BLaER1 treated with 17β-estradiol and CSF1 and Interleukin-3, amounts not matched to agents 10 nM and 100 nM (cell line): ENCODE results near the gene CCDC120.

Experiments used
- H3K27ac ChIP-seq, 11 experiments: shearing (Covaris generic); formaldehyde crosslinking; 2 replicates each; pipeline ENCODE4 v1.8.1; 2022
- H3K27me3 ChIP-seq, 11 experiments: shearing (Covaris generic); formaldehyde crosslinking; 2 replicates each; pipeline ENCODE4 v1.8.1; 2022
- H3K36me3 ChIP-seq, 11 experiments: shearing (Covaris generic); formaldehyde crosslinking; 2 replicates each; pipeline ENCODE4 v1.8.1; 2022
- H3K4me1 ChIP-seq, 10 experiments: shearing (Covaris generic); formaldehyde crosslinking; 2 replicates each; pipeline ENCODE4 v1.8.1; 2022
- H3K4me2 ChIP-seq, 11 experiments: shearing (Covaris generic); formaldehyde crosslinking; 2 replicates each; pipeline ENCODE4 v1.8.1; 2022
- H3K4me3 ChIP-seq, 10 experiments: shearing (Covaris generic); formaldehyde crosslinking; 2 replicates each; pipeline ENCODE4 v1.8.1; 2022
- H3K9ac ChIP-seq, 11 experiments: shearing (Covaris generic); formaldehyde crosslinking; 2 replicates each; pipeline ENCODE4 v1.8.1; 2022
- H3K9me3 ChIP-seq, 11 experiments: shearing (Covaris generic); formaldehyde crosslinking; replicated peaks in 1 of 11; 2 replicates each; pipeline ENCODE4 v1.8.1; 2022
- H4K20me1 ChIP-seq, 11 experiments: shearing (Covaris generic); formaldehyde crosslinking; 2 replicates each; pipeline ENCODE4 v1.8.1; 2022
- Cebpa-rat ChIP-seq, 11 experiments: shearing (Covaris generic); IDR thresholded peaks; 2 replicates each; pipeline ENCODE4 v1.8.1; 2022

The CCDC120 gene

GRCh38 chrX:49100704-49101628, 42.2 kb downstream of the CCDC120 start:
- Histone ChIP-seq H4K20me1 (no peaks in the 10 kb centered on the region; a peak in 2 of 22 replicates), H3K36me3 (peaks cover 0 to 8% (median 0%) of the 10 kb centered on the region in 11 experiments; a peak in 2 of 22 replicates), H3K27ac (peak overlapping the region in 10 of 11 experiments; percentile 3 to 81 (median 75); a peak in 19 of 22 replicates), H3K4me1 (peaks cover 0 to 14% (median 4%) of the 10 kb centered on the region in 10 experiments; a peak in 11 of 20 replicates), H3K4me2 (peak overlapping the region; percentile 72 to 83 (median 78)), H3K27me3 (peaks cover 0 to 27% (median 11%) of the 10 kb centered on the region in 11 experiments; a peak in 11 of 22 replicates), H3K9ac (peak overlapping the region; percentile 57 to 82 (median 76); a peak in 21 of 22 replicates), H3K4me3 (peak overlapping the region; percentile 51 to 75 (median 64)), H3K9me3 (peaks cover 0 to 5% (median 0%) of the 10 kb centered on the region in 11 experiments; a peak in 2 of 22 replicates)
- TF ChIP-seq Cebpa-rat (IDR thresholded peaks at IDR 0.05) = no peak

- Histone ChIP-seq H3K4me1 (peaks cover 0 to 14% (median 4%) of the 10 kb centered on the region in 10 experiments; a peak in 11 of 20 replicates), H3K4me3 (peak overlapping the region; percentile 51 to 75 (median 64)), H3K9me3 (peaks cover 0 to 5% (median 0%) of the 10 kb centered on the region in 11 experiments; a peak in 2 of 22 replicates), H4K20me1 (no peaks in the 10 kb centered on the region; a peak in 3 of 22 replicates), H3K4me2 (peak overlapping the region; percentile 72 to 83 (median 78)), H3K9ac (peak overlapping the region; percentile 57 to 80 (median 75); a peak in 21 of 22 replicates), H3K36me3 (peaks cover 0 to 14% (median 0%) of the 10 kb centered on the region in 11 experiments; a peak in 2 of 22 replicates), H3K27ac (peak overlapping the region in 8 of 11 experiments; percentile 57 to 77 (median 70); a peak in 16 of 22 replicates), H3K27me3 (peaks cover 0 to 27% (median 10%) of the 10 kb centered on the region in 11 experiments; a peak in 8 of 22 replicates)
- TF ChIP-seq Cebpa-rat (IDR thresholded peaks at IDR 0.05) = no peak
Measured at GRCh38 chrX:49101629-49101984, 42.8 kb downstream of the CCDC120 start.

- Histone ChIP-seq H3K9ac (peak overlapping the region in 1 of 11 experiments; percentile 79; a peak in 3 of 22 replicates), H3K4me3 (no peak overlapping the region; a peak in 1 of 20 replicates), H4K20me1 (no peaks in the 10 kb centered on the region; a peak in 3 of 22 replicates), H3K9me3 (peaks cover 0 to 5% (median 0%) of the 10 kb centered on the region in 11 experiments; a peak in 2 of 22 replicates), H3K4me1 (peaks cover 0 to 14% (median 4%) of the 10 kb centered on the region in 10 experiments; a peak in 11 of 20 replicates), H3K36me3 (peaks cover 0 to 14% (median 0%) of the 10 kb centered on the region in 11 experiments; a peak in 2 of 22 replicates), H3K27me3 (peaks cover 0 to 28% (median 7%) of the 10 kb centered on the region in 11 experiments; a peak in 7 of 22 replicates), H3K4me2 (0 out of 22 replicates have a peak overlapping the region, but pooled peaks of 6 of the 11 experiments have one; percentile 72 to 83 (median 78)), H3K27ac (no peak overlapping the region)
- no peak for TF ChIP-seq Cebpa-rat (IDR thresholded peaks at IDR 0.05)
Measured at GRCh38 chrX:49102190-49102589, 43.4 kb downstream of the CCDC120 start.

- no peak overlapping the region for H3K4me3 ChIP-seq
- H3K27ac ChIP-seq = no peak overlapping the region
- H3K4me1 ChIP-seq = peaks cover 0 to 14% (median 4%) of the 10 kb centered on the region in 10 experiments; a peak in 11 of 20 replicates
- no peak overlapping the region for H3K9ac ChIP-seq
- H4K20me1 ChIP-seq = no peaks in the 10 kb centered on the region; a peak in 3 of 22 replicates
- H3K36me3 ChIP-seq = peaks cover 0 to 14% (median 0%) of the 10 kb centered on the region in 11 experiments; a peak in 2 of 22 replicates
- no peak for TF ChIP-seq Cebpa-rat (IDR thresholded peaks at IDR 0.05)
- H3K4me2 ChIP-seq = no peak overlapping the region
- peaks cover 0 to 28% (median 9%) of the 10 kb centered on the region in 11 experiments; a peak in 8 of 22 replicates for H3K27me3 ChIP-seq
- H3K9me3 ChIP-seq = peaks cover 0 to 5% (median 0%) of the 10 kb centered on the region in 11 experiments; a peak in 2 of 22 replicates
Measured at GRCh38 chrX:49103637-49104036, 44.8 kb downstream of the CCDC120 start.

- Histone ChIP-seq H3K4me2 (no peak overlapping the region), H3K27ac (no peak overlapping the region), H3K36me3 (peaks cover 3 to 26% (median 9%) of the 10 kb centered on the region in 11 experiments; a peak in 13 of 22 replicates), H3K9me3 (peaks cover 0 to 1% (median 0%) of the 10 kb centered on the region in 11 experiments; a peak in 1 of 22 replicates), H4K20me1 (peaks cover 0 to 5% (median 0%) of the 10 kb centered on the region in 11 experiments; a peak in 3 of 22 replicates), H3K9ac (no peak overlapping the region), H3K4me1 (peaks cover 0 to 7% (median 0%) of the 10 kb centered on the region in 10 experiments; a peak in 4 of 20 replicates), H3K4me3 (no peak overlapping the region), H3K27me3 (peaks cover 0 to 42% (median 20%) of the 10 kb centered on the region in 11 experiments; a peak in 14 of 22 replicates)
- no peak for TF ChIP-seq Cebpa-rat (IDR thresholded peaks at IDR 0.05)
Measured at GRCh38 chrX:49106296-49106695, 47.5 kb downstream of the CCDC120 start.

GRCh38 chrX:49106930-49107329, 48.1 kb downstream of the CCDC120 start:
- peaks cover 5 to 47% (median 24%) of the 10 kb centered on the region in 11 experiments; a peak in 21 of 22 replicates for H3K27me3 ChIP-seq
- peaks cover 0 to 5% (median 0%) of the 10 kb centered on the region in 11 experiments; a peak in 4 of 22 replicates for H4K20me1 ChIP-seq
- H3K4me1 ChIP-seq = peaks cover 0 to 1% (median 0%) of the 10 kb centered on the region in 10 experiments; a peak in 3 of 20 replicates
- H3K9ac ChIP-seq = no peak overlapping the region
- H3K36me3 ChIP-seq = peaks cover 8 to 33% (median 12%) of the 10 kb centered on the region in 11 experiments; a peak in 18 of 22 replicates
- H3K9me3 ChIP-seq = no peaks in the 10 kb centered on the region
- no peak for TF ChIP-seq Cebpa-rat (IDR thresholded peaks at IDR 0.05)
- no peak overlapping the region for H3K4me2 ChIP-seq
- H3K27ac ChIP-seq = no peak overlapping the region
- no peak overlapping the region for H3K4me3 ChIP-seq

GRCh38 chrX:49108641-49109040, 49.8 kb downstream of the CCDC120 start:
- H3K4me1 ChIP-seq = no peaks in the 10 kb centered on the region
- H3K27ac ChIP-seq = no peak overlapping the region
- no peaks in the 10 kb centered on the region for H3K9me3 ChIP-seq
- no peak overlapping the region for H3K4me3 ChIP-seq
- no peak for TF ChIP-seq Cebpa-rat (IDR thresholded peaks at IDR 0.05)
- H4K20me1 ChIP-seq = peaks cover 0 to 10% (median 0%) of the 10 kb centered on the region in 11 experiments; a peak in 6 of 22 replicates
- no peak overlapping the region for H3K4me2 ChIP-seq
- H3K9ac ChIP-seq = no peak overlapping the region
- H3K27me3 ChIP-seq = peaks cover 21 to 64% (median 38%) of the 10 kb centered on the region in 11 experiments
- peaks cover 22 to 46% (median 29%) of the 10 kb centered on the region in 11 experiments for H3K36me3 ChIP-seq

DNA sequence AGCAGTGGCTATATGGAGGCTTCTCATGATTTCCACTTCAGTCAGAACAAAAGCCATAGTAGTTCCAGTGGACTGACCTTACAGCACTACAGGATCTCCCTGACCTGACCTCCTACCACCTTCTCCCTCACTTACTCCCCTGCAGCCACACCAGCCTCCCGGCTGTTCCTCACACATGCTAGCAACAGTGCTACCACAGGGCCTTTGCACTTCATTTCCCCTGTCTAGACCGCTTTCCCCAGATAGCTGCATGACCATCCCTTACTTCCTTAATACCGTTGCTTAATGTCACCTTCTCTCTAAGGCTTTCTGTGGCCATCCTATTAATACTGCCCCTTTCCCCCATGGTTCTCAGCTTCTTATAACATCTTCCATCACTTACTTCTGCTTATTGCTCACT, 51.6 kb downstream of the CCDC120 start:
- Histone ChIP-seq H3K4me3 (no peak overlapping the region), H3K27ac (no peak overlapping the region), H3K9ac (no peak overlapping the region), H3K27me3 (peaks cover 24 to 63% (median 43%) of the 10 kb centered on the region in 11 experiments), H3K9me3 (no peaks in the 10 kb centered on the region), H3K4me2 (no peak overlapping the region), H3K4me1 (no peaks in the 10 kb centered on the region), H4K20me1 (peaks cover 0 to 10% (median 0%) of the 10 kb centered on the region in 11 experiments; a peak in 6 of 22 replicates), H3K36me3 (peaks cover 23 to 63% (median 40%) of the 10 kb centered on the region in 11 experiments)
- TF ChIP-seq Cebpa-rat (IDR thresholded peaks at IDR 0.05) = no peak
